SK-N-SH (cell line): ENCODE measurements around the gene BORCS5.

Experiments
- CTCF ChIP-seq: fragments of 200-600 bp; sonication (generic); IDR thresholded peaks from 2 replicates; pipeline ENCODE4 v1.6.1; 2017; ENCODE audit warnings: antibody characterized with exemption, mild to moderate bottlenecking, moderate library complexity
- EP300 ChIP-seq, 2 experiments: IDR thresholded peaks; 2 replicates each; pipeline versions ENCODE4 v1.4.0 to v1.6.1; 2012; ENCODE audit warnings: borderline replicate concordance in 1 of 2, low read depth in 1 of 2, low read length in 1 of 2
- NFIC ChIP-seq: IDR thresholded peaks from 2 replicates; pipeline ENCODE4 v1.4.0; 2012; ENCODE audit warnings: borderline replicate concordance
- NRF1 ChIP-seq: IDR thresholded peaks from 2 replicates; pipeline ENCODE4 v1.6.1; 2012; ENCODE audit warnings: low read depth, mild to moderate bottlenecking, low read length
- POLR2AphosphoS5 ChIP-seq: IDR thresholded peaks from 2 replicates; pipeline ENCODE4 v1.6.1; 2012; ENCODE audit warnings: low read depth, low read length
- RAD21 ChIP-seq: IDR thresholded peaks from 2 replicates; pipeline ENCODE4 v1.6.1; 2012; ENCODE audit warnings: mild to moderate bottlenecking, low read length
- REST ChIP-seq: IDR thresholded peaks from 2 replicates; pipeline ENCODE4 v1.6.1; 2012; ENCODE audit warnings: mild to moderate bottlenecking, low read depth, low read length, moderate library complexity
- RFX5 ChIP-seq: IDR thresholded peaks from 2 replicates; pipeline ENCODE4 v1.6.1; 2012; ENCODE audit warnings: mild to moderate bottlenecking, improper control_type of control experiment, low read length
- SMC3 ChIP-seq: IDR thresholded peaks from 2 replicates; pipeline ENCODE4 v1.6.1; 2012; ENCODE audit warnings: low read depth, low read length, improper control_type of control experiment
- TAF1 ChIP-seq: IDR thresholded peaks from 2 replicates; pipeline ENCODE4 v1.6.1; 2012; ENCODE audit warnings: low read depth, mild to moderate bottlenecking, low read length, moderate library complexity, borderline replicate concordance
- TF ChIP-seq, protein P1 (sequence below): IDR thresholded peaks from 2 replicates; pipeline ENCODE4 v1.4.0; 2012; ENCODE audit warnings: low read depth, borderline replicate concordance
- TF ChIP-seq, protein P2 (sequence below): IDR thresholded peaks from 2 replicates; pipeline ENCODE4 v1.4.0; 2012; ENCODE audit warnings: low read depth, borderline replicate concordance

DNA sequence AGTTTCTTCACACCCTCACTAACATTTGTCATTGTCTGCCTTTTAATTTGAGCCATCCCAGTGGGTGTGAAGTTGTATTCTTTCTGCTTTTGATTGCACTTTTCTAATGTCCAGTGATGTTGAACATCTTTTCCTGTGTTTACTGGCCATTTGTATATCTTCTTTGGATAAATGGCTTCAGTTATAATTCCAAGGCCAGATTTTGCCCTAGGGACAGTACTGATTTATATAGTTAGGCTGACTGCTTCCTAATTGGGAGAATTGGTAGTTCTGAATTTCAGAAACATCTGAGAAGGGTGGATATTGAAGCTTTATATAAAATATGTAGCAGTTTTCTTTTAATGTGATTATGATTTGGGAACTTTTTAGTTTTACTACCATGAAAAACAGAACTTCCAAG lies 97.4 kb downstream of the BORCS5 start:
- TF ChIP-seq POLR2AphosphoS5 (no peak), NFIC (no peak), CTCF (no peak), TAF1 (no peak), RAD21 (no peak), NRF1 (no peak), SMC3 (no peak), EP300 (IDR thresholded peaks at IDR 0.05; ENCODE audit: borderline replicate concordance in 1 of 2, low read depth in 1 of 2, low read length in 1 of 2) (peak in 1 of 2 experiments; percentile 41; a peak in 1 of 4 replicates), REST (no peak), RFX5 (no peak)
- TF ChIP-seq, protein P1, sequence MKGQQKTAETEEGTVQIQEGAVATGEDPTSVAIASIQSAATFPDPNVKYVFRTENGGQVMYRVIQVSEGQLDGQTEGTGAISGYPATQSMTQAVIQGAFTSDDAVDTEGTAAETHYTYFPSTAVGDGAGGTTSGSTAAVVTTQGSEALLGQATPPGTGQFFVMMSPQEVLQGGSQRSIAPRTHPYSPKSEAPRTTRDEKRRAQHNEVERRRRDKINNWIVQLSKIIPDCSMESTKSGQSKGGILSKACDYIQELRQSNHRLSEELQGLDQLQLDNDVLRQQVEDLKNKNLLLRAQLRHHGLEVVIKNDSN = no peak
- TF ChIP-seq, protein P2, sequence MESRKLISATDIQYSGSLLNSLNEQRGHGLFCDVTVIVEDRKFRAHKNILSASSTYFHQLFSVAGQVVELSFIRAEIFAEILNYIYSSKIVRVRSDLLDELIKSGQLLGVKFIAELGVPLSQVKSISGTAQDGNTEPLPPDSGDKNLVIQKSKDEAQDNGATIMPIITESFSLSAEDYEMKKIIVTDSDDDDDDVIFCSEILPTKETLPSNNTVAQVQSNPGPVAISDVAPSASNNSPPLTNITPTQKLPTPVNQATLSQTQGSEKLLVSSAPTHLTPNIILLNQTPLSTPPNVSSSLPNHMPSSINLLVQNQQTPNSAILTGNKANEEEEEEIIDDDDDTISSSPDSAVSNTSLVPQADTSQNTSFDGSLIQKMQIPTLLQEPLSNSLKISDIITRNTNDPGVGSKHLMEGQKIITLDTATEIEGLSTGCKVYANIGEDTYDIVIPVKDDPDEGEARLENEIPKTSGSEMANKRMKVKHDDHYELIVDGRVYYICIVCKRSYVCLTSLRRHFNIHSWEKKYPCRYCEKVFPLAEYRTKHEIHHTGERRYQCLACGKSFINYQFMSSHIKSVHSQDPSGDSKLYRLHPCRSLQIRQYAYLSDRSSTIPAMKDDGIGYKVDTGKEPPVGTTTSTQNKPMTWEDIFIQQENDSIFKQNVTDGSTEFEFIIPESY = no peak
